GM19463 (cell line): ENCODE data around the gene CD2.

Experiments
- ATAC-seq: cut with Tn5 transposase; IDR thresholded peaks from one replicate; pipeline ENCODE4 v1.9.1; 2021; ENCODE audit warnings: mild to moderate bottlenecking, moderate library complexity; ENCODE audit not compliant: unreplicated experiment

Gene CD2

GRCh38 chr1:116771997-116772647 is 17.9 kb downstream of the CD2 start:
- ATAC-seq = no peak

DNA sequence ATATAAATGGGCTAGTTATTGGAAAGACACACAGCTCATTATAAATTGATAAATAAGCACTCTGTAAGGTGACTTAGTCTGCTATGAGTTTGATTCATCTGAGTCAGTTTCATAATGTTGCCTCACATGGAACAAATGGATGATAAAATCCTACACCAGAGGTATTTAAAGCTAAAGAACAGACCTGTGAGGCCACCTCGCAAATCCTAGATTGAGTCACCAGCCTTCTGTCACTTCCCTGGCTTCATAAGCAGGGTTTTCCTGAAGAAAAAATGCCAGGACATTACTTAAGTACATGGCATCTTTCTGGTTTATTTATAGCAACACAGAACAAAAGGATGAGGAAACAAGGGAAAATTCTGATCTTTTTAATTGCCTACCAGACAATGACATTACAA is 18.4 kb downstream of the CD2 start:
- no peak for ATAC-seq

DNA sequence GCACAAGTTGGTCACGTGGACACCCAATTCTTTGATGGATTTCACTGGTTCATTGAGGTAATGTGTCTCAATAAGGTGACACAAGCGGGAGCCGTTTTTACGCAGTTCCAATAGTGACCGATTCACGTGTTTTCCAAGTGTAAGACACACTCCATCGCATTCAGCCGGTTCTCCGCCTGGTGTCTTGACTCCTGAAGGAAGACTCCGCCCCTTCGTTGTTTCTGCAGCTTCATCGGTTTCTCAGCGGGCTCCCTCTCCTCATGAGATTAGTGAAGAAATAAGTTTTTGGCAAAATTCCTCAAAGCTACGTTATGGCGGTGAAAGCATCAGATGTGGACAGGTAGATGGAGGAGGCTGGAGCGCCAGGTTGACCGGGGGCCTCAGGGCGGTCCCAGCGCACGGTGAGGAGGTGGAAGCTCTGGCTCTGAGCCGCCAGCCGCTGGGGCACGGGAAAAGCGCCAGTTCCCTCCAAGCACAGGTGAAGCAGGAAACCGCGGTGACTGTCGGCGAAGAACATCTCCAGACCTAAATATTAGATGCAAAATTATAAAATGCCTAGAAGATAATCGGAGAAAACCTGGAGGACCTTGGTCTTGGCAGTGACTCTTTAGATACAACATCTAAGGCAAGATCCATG is 21.0 kb downstream of the CD2 start:
- no peak for ATAC-seq

DNA sequence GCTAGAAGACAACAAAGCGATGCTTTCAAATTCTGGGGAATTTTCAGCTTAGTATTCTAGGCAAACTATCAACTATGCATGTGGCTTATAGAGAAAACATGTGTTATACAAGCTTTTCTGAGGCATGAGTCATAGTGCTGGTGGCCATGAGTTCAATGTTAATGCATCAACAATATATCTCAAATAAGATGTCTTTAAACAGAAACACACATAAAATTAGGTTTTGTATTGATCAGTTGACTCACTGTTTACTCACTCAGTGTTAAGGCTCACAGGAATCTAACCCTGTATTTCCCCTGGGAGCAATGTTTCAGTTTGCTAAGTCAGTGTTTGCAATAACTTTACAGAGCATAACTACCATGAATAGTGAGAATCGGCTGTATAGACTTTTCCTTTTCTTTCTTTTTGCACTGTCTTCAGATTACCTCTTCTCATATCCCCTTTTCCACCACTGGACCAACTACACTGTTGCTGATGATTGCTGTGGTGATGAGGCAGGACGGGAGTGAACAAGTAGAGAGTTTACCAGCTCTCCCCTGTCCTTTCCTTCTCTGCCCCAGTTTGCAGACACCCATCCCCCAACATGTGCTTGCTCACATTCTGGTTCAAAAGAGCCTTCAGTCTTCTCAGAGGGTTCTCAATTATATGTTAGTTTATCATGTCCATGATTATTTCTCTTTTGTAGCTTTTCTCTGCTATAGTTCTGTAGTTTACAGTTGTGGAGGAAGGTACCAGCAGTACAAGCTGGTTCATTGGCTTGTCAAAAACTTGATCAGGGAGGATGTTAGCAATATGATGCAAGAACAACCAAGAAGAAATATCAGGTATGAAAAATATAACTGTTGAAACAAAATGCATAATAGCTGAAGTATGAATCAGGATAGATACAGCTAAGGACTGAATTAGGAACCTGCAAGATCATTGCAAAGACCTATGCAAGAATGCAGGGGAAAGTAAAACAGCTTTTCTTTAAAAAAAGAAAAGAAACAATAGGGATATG is 23.9 kb downstream of the CD2 start:
- peak; percentile 60 for ATAC-seq

DNA sequence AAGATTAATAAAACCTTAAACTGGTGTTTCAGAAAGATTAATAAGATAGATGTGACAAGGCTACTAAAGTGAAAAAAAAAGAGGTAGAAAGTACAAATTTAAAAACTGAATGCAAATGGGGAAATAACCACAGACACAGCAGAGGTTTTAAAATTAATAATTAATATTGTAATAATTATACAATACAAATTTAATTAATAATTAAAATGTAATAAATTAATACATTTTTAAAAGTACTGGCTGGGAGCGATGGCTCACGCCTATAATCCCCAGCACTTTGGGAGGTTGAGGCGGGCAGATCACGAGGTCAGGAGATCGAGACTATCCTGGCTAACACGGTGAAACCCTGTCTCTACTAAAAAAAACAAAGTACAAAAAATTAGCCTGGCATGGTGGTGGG is 26.8 kb downstream of the CD2 start:
- ATAC-seq = no peak

- ATAC-seq = no peak
Measured at GRCh38 chr1:116785006-116785405, 30.8 kb downstream of the CD2 start.

- ATAC-seq = no peak
Measured at GRCh38 chr1:116786049-116786448, 31.8 kb downstream of the CD2 start.

- ATAC-seq = no peak
Measured at GRCh38 chr1:116791727-116792126, 37.5 kb downstream of the CD2 start.

GRCh38 chr1:116793357-116793935 is 39.2 kb downstream of the CD2 start:
- no peak for ATAC-seq

DNA sequence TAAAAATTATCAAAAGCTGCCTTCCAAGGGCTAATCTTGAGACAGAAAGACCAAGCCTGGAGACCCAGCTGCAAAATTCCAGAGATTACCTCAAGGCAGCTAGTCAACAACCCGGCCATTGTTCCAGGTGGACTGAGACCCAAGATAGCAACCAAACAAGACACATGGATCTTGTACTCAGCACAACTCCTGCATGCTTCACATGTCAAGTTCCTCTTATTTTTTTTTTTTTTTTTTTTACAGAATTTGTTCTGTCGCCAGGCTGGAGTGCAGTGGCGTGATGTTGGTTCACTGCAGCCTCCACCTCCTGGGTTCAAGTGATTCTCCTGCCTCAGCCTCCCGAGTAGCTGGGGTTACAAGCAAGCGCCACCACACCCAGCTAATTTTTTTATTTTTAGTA is 40.1 kb downstream of the CD2 start:
- no peak for ATAC-seq

- ATAC-seq = peak; percentile 87
Measured at GRCh38 chr1:116794804-116795481, 40.7 kb downstream of the CD2 start.

GRCh38 chr1:116795482-116795829 is 41.2 kb downstream of the CD2 start:
- no peak for ATAC-seq

- ATAC-seq = no peak
Measured at GRCh38 chr1:116804736-116805135, 50.5 kb downstream of the CD2 start.

- ATAC-seq = no peak
Measured at GRCh38 chr1:116805398-116805797, 51.2 kb downstream of the CD2 start.

- peak; percentile 89 for ATAC-seq
Measured at GRCh38 chr1:116806245-116806644, 52.0 kb downstream of the CD2 start.

DNA sequence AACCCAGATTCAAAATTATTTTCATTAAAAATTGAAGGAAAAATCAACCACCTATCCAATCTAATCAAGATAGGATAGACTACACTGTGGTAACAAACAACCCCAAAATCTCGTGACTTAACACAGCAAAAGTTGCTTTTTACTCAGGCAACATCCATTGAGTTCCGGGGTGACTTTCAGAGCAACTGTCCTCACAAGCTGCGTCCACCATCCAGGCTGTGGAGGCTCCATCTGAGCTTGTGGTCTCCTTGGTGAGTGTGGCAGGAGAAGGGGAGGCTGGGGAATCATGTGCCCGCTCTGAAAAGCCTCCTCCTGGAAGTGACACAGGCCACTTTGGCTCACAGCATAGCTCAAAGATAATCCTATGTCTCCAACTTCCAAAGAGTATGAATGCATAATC is 52.4 kb downstream of the CD2 start:
- no peak for ATAC-seq

DNA sequence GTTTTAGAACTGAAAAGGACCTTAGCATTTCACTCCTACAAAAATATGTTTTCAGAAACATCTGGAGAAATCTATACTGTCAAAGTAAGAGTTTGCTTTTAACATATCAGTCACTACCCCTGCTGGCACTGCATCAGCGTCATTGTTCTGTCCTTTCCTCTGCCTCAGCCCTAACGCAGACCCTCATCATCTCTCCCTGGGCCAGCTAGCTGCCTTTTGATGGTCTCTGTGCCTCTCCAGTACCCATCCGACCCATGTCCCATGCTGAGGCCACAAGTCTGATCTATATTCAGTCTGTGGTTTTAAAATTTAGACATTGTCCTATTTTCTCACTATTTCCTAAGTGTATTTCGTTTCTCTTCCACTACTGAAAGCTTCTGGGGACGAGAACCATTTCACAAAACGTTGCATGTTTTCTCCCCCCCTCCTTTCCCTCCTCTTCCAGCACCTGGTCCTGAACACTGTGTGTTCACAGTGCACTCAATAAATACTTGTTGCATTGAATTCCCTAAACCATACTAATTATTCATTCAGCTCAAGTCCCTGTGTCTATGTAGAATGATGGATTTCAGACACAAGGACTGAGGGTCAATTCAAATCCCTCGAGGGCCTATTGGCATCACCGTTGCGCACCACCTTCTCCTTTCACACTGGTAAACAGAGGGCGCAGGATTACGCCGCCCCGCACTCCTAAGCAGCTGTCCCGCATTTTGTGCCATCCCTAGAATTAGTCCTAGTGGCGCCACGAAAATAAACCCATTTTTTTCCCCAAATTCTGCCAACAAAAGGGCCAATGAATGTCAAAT is 53.4 kb downstream of the CD2 start:
- no peak for ATAC-seq

- ATAC-seq = no peak
Measured at GRCh38 chr1:116808200-116808847, 54.1 kb downstream of the CD2 start.

DNA sequence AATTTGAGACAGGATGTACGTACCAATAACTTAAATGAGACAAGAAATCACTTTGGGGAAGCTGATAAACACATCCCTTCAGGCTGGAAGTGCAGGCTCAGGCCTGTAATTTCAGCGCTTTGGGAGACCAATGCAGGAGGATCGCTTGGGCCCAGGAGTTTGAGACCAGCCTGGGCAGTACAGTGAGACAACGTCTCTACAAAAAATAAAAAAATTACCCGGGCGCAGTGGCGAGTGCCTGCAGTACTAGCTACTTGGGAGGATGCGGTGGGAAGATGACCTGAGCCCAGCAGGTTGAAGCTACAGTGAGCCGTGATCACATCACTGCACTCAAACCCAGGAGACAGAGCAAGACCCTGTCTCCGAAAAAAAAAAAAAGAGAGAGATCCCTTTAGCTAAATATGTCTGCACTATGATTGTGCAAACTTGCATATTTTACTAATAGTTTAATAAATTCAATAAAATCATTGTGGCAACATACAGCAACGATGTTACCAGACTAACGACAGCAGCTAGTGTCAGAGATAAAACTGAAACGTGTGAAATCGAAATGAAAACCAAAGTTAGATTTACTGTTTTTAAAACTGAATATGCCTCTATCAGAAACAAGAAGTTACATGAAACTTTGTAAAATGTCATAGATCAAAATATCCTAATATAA is 54.7 kb downstream of the CD2 start:
- no peak for ATAC-seq
